HG03135 (cell line): ENCODE measurements around the gene LZTS3.
A peak's percentile ranks its signal among the peaks of the same experiment; 100 is the strongest.
"Not testable (repeated sequence)": the region's sequence is repeated elsewhere in the genome, so short reads cannot be mapped to it uniquely, and the experiment has no call there.

ENCODE experiments used
- ATAC-seq: cut with Tn5 transposase; IDR thresholded peaks from one replicate; pipeline ENCODE4 v1.9.1; 2021; ENCODE audit warnings: mild to moderate bottlenecking, moderate library complexity; ENCODE audit not compliant: unreplicated experiment

The LZTS3 gene

GRCh38 chr20:3193806-3194616 is 20.7 kb upstream of the LZTS3 start:
- ATAC-seq: no peak

GRCh38 chr20:3192226-3193015 is 19.1 kb upstream of the LZTS3 start:
- no peak for ATAC-seq

GRCh38 chr20:3190681-3191111 is 17.3 kb upstream of the LZTS3 start:
- no peak for ATAC-seq

- no peak for ATAC-seq
These were observed 16.3 kb upstream of the LZTS3 start for GRCh38 chr20:3189561-3190131.

GRCh38 chr20:3188823-3189413 is 15.6 kb upstream of the LZTS3 start:
- ATAC-seq: no peak

GRCh38 chr20:3187861-3188260 is 14.5 kb upstream of the LZTS3 start:
- ATAC-seq: not testable (repeated sequence)

GRCh38 chr20:3183896-3184612 is 10.7 kb upstream of the LZTS3 start:
- ATAC-seq: no peak

- not testable (repeated sequence) for ATAC-seq
These were observed 9.1 kb upstream of the LZTS3 start for GRCh38 chr20:3182429-3182828.

- ATAC-seq: no peak
These were observed 7.9 kb upstream of the LZTS3 start for GRCh38 chr20:3181270-3181669.

GRCh38 chr20:3180319-3180718 is 7.0 kb upstream of the LZTS3 start:
- ATAC-seq: no peak

- no peak for ATAC-seq
These were observed 4.6 kb upstream of the LZTS3 start for GRCh38 chr20:3177746-3178485.

- ATAC-seq: no peak
These were observed 1.9 kb upstream of the LZTS3 start for GRCh38 chr20:3175270-3175669.

- ATAC-seq: no peak
These were observed 1.3 kb upstream of the LZTS3 start for GRCh38 chr20:3174442-3175261.

- ATAC-seq: peak; percentile 78
These were observed 477 bp upstream of the LZTS3 start for GRCh38 chr20:3173610-3174441.

- no peak for ATAC-seq
These were observed 1.0 kb downstream of the LZTS3 start for GRCh38 chr20:3172126-3172932.

- no peak for ATAC-seq
These were observed 1.8 kb downstream of the LZTS3 start for GRCh38 chr20:3171391-3172125.
